ENCODE data around the gene P2RY12.
A peak's percentile ranks its signal among the peaks of the same experiment; 100 is the strongest.

The P2RY12 gene

GRCh38 chr3:151350656-151351055 is 33.9 kb downstream of the P2RY12 start:
- Histone ChIP-seq H3K79me2 (ENCODE audit: insufficient read depth, low read length) (no peaks in the 10 kb centered on the region), H2AFZ (ENCODE audit: low read depth, low read length) (no peak overlapping the region), H3K9me3 (ENCODE audit: insufficient read depth, low read length, severe bottlenecking) (no peaks in the 10 kb centered on the region), H3K9ac (ENCODE audit: low read depth, low read length) (no peak overlapping the region), H3K36me3 (ENCODE audit: insufficient read depth, low read length) (no peaks in the 10 kb centered on the region), H3K4me1 (ENCODE audit: insufficient read depth, low read length) (no peaks in the 10 kb centered on the region), H4K20me1 (ENCODE audit: insufficient read depth, low read length) (no peaks in the 10 kb centered on the region), H3K27me3 (ENCODE audit: insufficient read depth, low read length, poor library complexity) (no peaks in the 10 kb centered on the region), H3K27ac (ENCODE audit: low read length) (no peak overlapping the region), H3K4me2 (ENCODE audit: insufficient read depth, low read length) (no peak overlapping the region), H3K4me3 (ENCODE audit: low read depth in 1 of 2, low read length in 2 of 2) (no peak overlapping the region)
- TF ChIP-seq EZH2 (IDR thresholded peaks at IDR 0.05; ENCODE audit: borderline replicate concordance, low read depth, low read length, severe bottlenecking) = no peak
- TF ChIP-seq CTCF (IDR thresholded peaks at IDR 0.05; ENCODE audit: borderline replicate concordance, extremely low read depth, low read length, poor library complexity, severe bottlenecking) = no peak
- ATAC-seq (ENCODE audit: insufficient read depth, low read depth) (no peak), DNase-seq (no peak)

GRCh38 chr3:151347432-151347831 is 37.1 kb downstream of the P2RY12 start:
- no peaks in the 10 kb centered on the region for H3K4me1 ChIP-seq (ENCODE audit: insufficient read depth, low read length)
- no peaks in the 10 kb centered on the region for H3K27me3 ChIP-seq (ENCODE audit: insufficient read depth, low read length, poor library complexity)
- DNase-seq (peak; percentile 5), ATAC-seq (ENCODE audit: insufficient read depth, low read depth) (0 out of 3 replicates have a peak, but pooled peaks have one; percentile 37)
- no peaks in the 10 kb centered on the region for H3K36me3 ChIP-seq (ENCODE audit: insufficient read depth, low read length)
- H3K79me2 ChIP-seq (ENCODE audit: insufficient read depth, low read length) = no peaks in the 10 kb centered on the region
- H2AFZ ChIP-seq (ENCODE audit: low read depth, low read length) = no peak overlapping the region
- no peak for TF ChIP-seq EZH2 (IDR thresholded peaks at IDR 0.05; ENCODE audit: borderline replicate concordance, low read depth, low read length, severe bottlenecking)
- no peak for TF ChIP-seq CTCF (IDR thresholded peaks at IDR 0.05; ENCODE audit: borderline replicate concordance, extremely low read depth, low read length, poor library complexity, severe bottlenecking)
- no peaks in the 10 kb centered on the region for H3K9me3 ChIP-seq (ENCODE audit: insufficient read depth, low read length, severe bottlenecking)
- no peak overlapping the region for H3K4me3 ChIP-seq (ENCODE audit: low read depth in 1 of 2, low read length in 2 of 2)
- no peak overlapping the region for H3K9ac ChIP-seq (ENCODE audit: low read depth, low read length)
- no peak overlapping the region for H3K27ac ChIP-seq (ENCODE audit: low read length)
- H3K4me2 ChIP-seq (ENCODE audit: insufficient read depth, low read length) = no peak overlapping the region
- no peaks in the 10 kb centered on the region for H4K20me1 ChIP-seq (ENCODE audit: insufficient read depth, low read length)

GRCh38 chr3:151346292-151346691 is 38.3 kb downstream of the P2RY12 start:
- Histone ChIP-seq H2AFZ (ENCODE audit: low read depth, low read length) (no peak overlapping the region), H3K4me2 (ENCODE audit: insufficient read depth, low read length) (no peak overlapping the region), H3K27me3 (ENCODE audit: insufficient read depth, low read length, poor library complexity) (no peaks in the 10 kb centered on the region), H3K9me3 (ENCODE audit: insufficient read depth, low read length, severe bottlenecking) (no peaks in the 10 kb centered on the region), H3K27ac (ENCODE audit: low read length) (no peak overlapping the region), H3K36me3 (ENCODE audit: insufficient read depth, low read length) (no peaks in the 10 kb centered on the region), H3K9ac (ENCODE audit: low read depth, low read length) (no peak overlapping the region), H3K4me3 (ENCODE audit: low read depth in 1 of 2, low read length in 2 of 2) (no peak overlapping the region), H3K4me1 (ENCODE audit: insufficient read depth, low read length) (no peaks in the 10 kb centered on the region), H4K20me1 (ENCODE audit: insufficient read depth, low read length) (no peaks in the 10 kb centered on the region), H3K79me2 (ENCODE audit: insufficient read depth, low read length) (no peaks in the 10 kb centered on the region)
- TF ChIP-seq CTCF (IDR thresholded peaks at IDR 0.05; ENCODE audit: borderline replicate concordance, extremely low read depth, low read length, poor library complexity, severe bottlenecking) (no peak), EZH2 (IDR thresholded peaks at IDR 0.05; ENCODE audit: borderline replicate concordance, low read depth, low read length, severe bottlenecking) (no peak)
- DNase-seq = no peak
- no peak for ATAC-seq (ENCODE audit: insufficient read depth, low read depth)

- H3K4me1 ChIP-seq (ENCODE audit: insufficient read depth, low read length) = no peaks in the 10 kb centered on the region
- H2AFZ ChIP-seq (ENCODE audit: low read depth, low read length) = no peak overlapping the region
- no peaks in the 10 kb centered on the region for H3K27me3 ChIP-seq (ENCODE audit: insufficient read depth, low read length, poor library complexity)
- H3K9me3 ChIP-seq (ENCODE audit: insufficient read depth, low read length, severe bottlenecking) = no peaks in the 10 kb centered on the region
- TF ChIP-seq EZH2 (IDR thresholded peaks at IDR 0.05; ENCODE audit: borderline replicate concordance, low read depth, low read length, severe bottlenecking) = no peak
- TF ChIP-seq CTCF (IDR thresholded peaks at IDR 0.05; ENCODE audit: borderline replicate concordance, extremely low read depth, low read length, poor library complexity, severe bottlenecking) = no peak
- H4K20me1 ChIP-seq (ENCODE audit: insufficient read depth, low read length) = no peaks in the 10 kb centered on the region
- H3K9ac ChIP-seq (ENCODE audit: low read depth, low read length) = no peak overlapping the region
- H3K27ac ChIP-seq (ENCODE audit: low read length) = no peak overlapping the region
- no peaks in the 10 kb centered on the region for H3K79me2 ChIP-seq (ENCODE audit: insufficient read depth, low read length)
- ATAC-seq (ENCODE audit: insufficient read depth, low read depth) = no peak
- no peaks in the 10 kb centered on the region for H3K36me3 ChIP-seq (ENCODE audit: insufficient read depth, low read length)
- no peak overlapping the region for H3K4me3 ChIP-seq (ENCODE audit: low read depth in 1 of 2, low read length in 2 of 2)
- DNase-seq = no peak
- no peak overlapping the region for H3K4me2 ChIP-seq (ENCODE audit: insufficient read depth, low read length)
These were observed 38.7 kb downstream of the P2RY12 start for GRCh38 chr3:151345859-151346258.

Measured in DND-41 (cell line).